HG03565 (cell line): ENCODE results near the gene FOSL1.
"Not testable (repeated sequence)": the region's sequence is repeated elsewhere in the genome, so short reads cannot be mapped to it uniquely, and the experiment has no call there.

Experiments
- ATAC-seq: cut with Tn5 transposase; IDR thresholded peaks from one replicate; pipeline ENCODE4 v1.9.1; 2021; ENCODE audit warnings: mild to moderate bottlenecking, moderate library complexity; ENCODE audit not compliant: unreplicated experiment

FOSL1 gene

GRCh38 chr11:65854852-65855837 is 45.0 kb downstream of the FOSL1 start:
- no peak for ATAC-seq

- ATAC-seq = no peak
These were observed 46.0 kb downstream of the FOSL1 start for GRCh38 chr11:65854161-65854592.

DNA sequence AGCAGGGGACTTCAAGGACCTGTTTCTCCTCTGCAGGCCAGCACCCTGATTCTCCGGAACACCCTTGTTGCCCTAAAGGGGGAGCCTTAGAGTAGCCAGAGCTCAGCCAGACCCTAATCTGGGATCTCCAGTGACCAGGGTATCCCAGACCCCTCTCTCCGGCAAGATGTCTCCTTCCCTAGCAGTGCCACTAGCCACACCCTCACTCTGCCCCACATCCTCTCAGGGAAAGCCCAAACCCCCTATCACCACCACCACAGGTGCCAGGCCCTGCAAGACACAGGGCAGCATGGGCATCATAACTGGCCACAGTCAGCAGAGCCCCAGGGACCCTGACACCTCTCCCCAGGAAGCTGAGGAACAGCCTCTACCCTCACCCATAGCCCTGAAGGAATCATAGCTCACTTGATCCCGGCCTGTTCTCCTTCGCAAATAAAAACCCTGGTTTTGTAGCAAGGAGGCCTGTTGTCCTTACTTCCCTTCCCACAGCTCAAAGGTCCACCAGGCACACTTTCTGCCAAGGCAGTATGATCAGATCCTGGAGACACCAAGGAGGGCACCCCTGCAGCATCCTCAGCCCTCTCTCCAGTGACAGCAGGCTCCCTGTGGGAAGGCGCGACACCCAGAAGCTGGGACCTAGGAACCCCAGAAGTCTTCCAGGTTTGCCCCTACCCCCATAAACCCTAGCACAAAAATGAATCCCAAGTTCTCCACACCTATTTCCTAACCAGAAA is 46.8 kb downstream of the FOSL1 start:
- ATAC-seq = no peak

DNA sequence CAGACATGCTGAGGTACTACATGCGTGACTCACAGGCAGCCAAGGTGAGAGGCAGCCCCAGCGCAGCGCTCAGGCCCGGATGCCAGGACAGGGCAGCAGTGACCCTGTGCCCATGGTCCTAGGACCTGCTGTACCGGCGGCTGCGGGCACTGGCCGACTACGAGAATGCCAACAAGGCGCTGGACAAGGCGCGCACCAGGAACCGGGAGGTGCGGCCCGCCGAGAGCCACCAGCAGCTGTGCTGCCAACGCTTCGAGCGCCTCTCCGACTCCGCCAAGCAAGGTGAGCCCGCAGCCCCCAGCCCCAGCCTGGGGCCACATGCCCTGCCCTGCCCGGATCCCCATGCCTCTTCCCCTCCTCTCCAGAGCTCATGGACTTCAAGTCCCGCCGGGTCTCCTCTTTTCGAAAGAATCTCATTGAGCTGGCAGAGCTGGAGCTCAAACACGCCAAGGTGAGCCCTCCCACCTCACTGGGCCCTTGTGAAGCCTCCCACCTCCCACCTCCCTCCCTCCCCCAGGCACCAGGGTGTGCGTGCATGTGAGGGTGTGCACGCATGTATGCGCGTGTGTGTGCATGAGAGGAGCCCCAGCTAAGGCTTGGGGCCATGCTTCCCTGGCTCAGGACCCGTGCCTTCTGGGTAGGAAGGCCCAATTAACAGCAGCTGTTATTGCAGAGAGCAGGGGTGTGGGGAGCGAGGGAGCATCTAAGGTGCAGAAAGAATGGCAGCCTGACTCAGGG is 47.5 kb downstream of the FOSL1 start:
- no peak for ATAC-seq

DNA sequence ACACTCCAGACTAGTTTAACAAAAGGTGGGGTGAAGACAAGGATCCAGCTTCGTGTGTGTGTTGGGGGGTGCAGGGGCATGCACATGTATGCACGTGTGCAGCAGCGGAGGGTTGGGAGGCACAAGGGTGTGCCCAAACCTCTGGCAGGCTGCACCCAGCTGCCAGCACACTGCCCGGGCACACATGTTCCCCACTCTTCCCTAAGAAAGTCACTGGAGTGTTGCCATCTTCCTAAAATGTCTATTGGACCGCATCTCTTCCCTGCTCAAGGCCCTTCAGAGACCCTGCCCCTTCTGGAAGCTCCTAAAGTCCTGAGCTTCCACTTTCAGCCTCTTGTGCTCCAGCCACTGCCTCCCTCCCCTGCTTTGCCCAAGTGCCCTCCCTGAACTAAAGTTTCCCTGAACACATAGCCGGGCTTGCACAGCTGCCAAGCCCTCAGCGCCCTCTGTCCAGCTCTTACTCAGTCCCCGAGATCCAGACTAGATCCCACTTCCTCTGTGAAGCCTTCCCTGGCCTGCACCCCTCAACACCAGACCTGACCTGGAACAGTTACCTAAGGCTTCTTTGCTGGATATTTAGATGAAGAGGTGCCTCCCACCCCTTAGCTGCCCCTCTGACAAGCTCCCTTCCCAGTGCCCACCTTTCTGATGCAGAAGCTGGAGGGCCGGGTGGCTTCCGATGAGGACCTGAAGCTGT is 48.2 kb downstream of the FOSL1 start:
- ATAC-seq = no peak

GRCh38 chr11:65851083-65851579 is 49.1 kb downstream of the FOSL1 start:
- ATAC-seq = no peak

- no peak for ATAC-seq
These were observed 49.7 kb downstream of the FOSL1 start for GRCh38 chr11:65850217-65851082.

DNA sequence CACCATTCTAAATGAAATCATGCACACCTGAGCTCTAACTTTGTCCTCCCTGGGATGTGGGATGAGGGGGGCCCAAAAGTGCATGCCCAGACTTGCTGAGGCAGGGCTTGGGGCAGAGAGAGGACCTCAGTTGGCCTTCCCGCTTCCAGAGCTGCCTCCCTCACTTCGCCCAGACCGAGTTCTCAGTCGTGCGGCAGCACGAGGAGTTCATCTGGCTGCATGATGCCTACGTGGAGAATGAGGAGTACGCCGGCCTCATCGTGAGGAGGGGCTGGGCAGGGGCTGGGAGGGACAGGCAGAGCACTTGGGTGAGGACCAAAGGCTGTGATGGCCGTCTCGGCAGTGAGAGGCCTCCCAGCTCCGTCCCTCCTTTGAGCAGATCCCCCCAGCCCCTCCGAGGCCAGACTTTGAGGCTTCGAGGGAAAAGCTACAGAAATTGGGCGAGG is 50.4 kb downstream of the FOSL1 start:
- ATAC-seq = no peak

GRCh38 chr11:65849366-65849765 is 50.8 kb downstream of the FOSL1 start:
- no peak for ATAC-seq

DNA sequence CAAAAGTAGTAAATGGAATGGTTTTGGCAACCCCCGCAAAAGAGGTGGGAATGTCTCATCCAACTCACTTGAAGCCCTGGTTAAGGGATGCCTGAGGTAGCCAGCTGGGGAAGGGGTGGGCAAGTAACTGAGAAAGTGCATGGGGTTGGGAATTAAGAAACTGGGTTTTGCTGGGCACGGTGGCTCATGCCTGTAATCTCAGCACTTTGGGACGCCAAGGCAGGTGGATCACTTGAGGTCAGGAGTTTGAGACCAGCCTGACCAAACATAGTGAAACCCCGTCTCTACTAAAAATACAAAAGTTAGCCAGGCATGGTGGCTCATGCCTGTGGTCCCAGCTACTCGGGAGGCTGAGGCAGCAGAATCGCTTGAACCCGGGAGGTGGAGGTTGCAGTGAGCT is 51.5 kb downstream of the FOSL1 start:
- not testable (repeated sequence) for ATAC-seq

DNA sequence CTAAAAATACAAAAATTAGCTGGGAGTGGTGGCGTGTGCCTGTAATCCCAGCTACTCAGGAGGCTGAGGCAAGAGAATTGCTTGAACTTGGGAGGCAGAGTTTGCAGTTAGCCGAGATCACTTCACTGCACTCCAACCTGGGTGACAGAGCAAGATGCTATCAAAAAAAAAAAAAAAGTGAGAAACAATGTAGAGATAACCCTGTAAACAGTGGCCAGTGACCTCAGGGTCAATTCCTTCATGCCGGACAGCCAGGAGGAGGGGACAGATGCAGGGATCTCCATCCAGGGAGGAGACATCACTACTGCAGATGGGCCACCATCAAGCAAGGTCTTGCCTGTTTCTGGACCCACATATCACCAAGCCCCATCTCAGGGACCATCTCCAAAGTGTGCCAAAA is 52.4 kb downstream of the FOSL1 start:
- no peak for ATAC-seq

DNA sequence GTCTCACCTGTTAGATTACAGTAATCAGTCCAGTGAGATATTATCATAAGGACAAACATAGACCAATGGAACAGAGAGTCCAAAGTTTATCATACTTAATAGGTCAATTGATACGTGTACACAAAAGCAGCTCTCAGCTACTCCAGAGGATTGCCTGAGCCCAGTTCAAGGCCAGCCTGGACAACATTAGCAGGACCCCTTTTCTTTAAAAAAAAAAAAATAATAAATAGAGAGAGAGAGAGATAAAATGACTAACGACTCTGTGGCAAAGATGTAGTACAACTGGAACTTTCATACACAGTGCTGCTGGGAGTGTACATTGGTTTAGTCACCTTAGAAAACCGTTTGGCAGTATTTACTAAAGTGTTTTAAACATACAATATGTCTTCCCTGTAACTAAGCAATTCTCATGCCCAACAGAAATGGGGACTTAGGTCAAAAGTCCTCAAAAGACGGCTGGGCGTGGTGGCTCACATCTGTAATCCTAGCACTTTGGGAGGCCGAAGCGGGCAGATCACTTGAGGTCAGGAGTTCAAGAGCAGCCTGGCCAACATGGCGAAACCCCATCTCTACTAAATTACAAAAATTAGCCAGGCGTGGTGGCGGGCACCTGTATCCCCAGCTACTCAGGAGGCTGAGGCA is 55.8 kb downstream of the FOSL1 start:
- ATAC-seq = no peak

- no peak for ATAC-seq
These were observed 56.4 kb downstream of the FOSL1 start for GRCh38 chr11:65843811-65844210.

DNA sequence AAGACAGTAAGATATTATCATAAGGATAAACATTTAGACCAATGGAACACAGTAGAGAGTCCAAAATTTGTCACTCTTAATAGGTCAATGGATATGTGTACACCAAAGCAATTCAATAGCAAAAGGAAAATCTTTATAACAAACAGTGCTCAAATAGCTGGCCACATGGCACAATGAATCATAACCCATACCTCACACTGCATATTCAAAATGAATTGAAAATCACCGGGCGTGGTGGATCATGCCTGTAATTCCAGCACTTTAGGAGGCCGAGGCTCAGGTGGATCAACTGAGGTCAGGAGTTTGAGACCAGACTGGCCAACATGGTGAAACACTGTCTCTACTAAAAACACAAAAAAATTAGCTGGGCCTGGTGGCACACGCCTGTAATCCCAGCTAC is 58.0 kb downstream of the FOSL1 start:
- ATAC-seq = no peak
